ENCODE data around the gene KRTAP10-9. TPM values are rescaled to one million over a fixed set of nuclear protein-coding genes. Genes with fewer than 3 reads are reported as not detected.

Gene KRTAP10-9
- total and polyA plus RNA-seq, 2 of the 8 experiments (the other 6 are each of a cell fraction or from before 2014, with no cell fraction given): not detected

GRCh38 chr21:44648557-44649311 lies 21.8 kb downstream of the KRTAP10-9 start (continued):
- TF ChIP-seq JUND (IDR thresholded peaks at IDR 0.05; ENCODE audit: low read length) (no peak), SUZ12 (IDR thresholded peaks at IDR 0.05; ENCODE audit: low read length) (no peak)

All from H1 (cell line).